ENCODE data around the gene LYPD8. TPM values are rescaled to one million over a fixed set of nuclear protein-coding genes. Genes with fewer than 3 reads are reported as not detected.
"Not testable (repeated sequence)": the region's sequence is repeated elsewhere in the genome, so short reads cannot be mapped to it uniquely, and the experiment has no call there.

The LYPD8 gene, protein sequence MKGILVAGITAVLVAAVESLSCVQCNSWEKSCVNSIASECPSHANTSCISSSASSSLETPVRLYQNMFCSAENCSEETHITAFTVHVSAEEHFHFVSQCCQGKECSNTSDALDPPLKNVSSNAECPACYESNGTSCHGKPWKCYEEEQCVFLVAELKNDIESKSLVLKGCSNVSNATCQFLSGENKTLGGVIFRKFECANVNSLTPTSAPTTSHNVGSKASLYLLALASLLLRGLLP
- not detected for total RNA-seq
- long read RNA-seq = 0 reads

DNA sequence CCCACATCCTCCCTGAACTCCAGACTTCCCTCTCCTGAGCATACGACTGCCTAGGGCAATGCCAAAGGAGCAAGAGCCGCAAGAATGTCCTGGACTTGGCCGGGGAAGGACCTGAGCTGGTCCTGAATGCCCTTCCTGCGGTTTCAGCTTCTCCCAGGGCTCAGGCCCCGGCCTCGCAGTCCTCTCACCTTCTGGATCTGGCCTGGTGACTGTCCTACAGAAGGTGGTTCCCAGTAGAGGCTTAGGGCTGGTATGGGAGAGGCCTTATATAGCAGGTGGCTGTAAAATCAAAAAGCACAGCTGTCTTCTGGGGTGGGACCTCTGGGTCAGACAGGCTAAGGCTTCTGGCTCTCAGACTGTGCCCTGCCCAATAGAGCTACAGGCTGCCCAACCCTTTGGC, at the start of gene LYPD8:
Gene LYPD8, minus strand, starts transcription at position 243 of the 400 bp plus-strand sequence. CDS start 4,678 bp downstream, outside the sequence.
- intact Hi-C loops (cut with DNase I) = no loop called here
- DNase-seq (ENCODE audit: low spot score) = no peak

DNA sequence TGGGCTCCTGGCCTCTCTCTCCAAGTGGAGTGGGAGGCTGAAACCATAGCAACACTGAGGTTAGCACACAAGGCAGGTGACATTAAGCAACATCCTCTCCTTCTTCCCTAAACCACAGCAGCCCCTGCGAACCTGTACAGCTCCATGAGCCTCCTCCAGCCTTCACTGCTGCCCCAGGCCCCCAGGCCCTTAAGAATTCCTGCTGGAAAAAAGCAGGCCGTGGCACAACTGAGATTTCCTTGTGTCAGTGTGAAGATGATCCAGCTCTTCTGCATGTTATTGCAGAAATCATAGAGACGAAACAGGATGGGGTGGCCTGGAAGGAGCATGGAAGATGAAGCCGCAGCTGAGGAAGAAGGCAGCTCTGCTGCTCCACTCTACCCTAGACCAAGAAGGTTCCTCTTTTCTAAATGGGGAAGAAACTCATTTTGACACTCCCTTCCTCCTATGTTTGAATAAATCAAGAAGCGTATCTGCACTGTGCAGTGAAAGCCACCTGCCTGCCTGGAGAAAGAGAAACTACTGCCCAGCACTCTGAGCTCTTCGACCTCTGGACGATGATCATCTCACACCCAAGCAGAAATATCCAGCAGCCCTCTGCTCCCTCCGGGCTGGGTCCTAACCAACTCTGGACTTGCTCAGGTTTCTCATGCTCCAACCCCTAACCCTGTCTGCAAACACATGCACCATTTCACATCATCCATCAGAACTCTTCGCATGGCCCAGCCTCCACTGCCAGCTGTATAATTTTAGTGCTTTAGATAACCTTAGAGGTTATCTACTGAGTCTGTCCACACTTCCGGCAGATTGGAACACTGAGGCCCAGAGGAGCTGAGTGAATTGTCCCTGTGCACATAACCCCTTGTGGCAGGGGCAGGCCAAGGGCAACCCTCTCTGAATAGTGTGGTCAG, 49.5 kb upstream of the LYPD8 start:
- intact Hi-C loops (cut with DNase I) = loop anchor here (5.0 kb wide), 1 partner anchor 103 kb away; the partner anchor contains the start of gene OR14I1
- no peak for DNase-seq (ENCODE audit: low spot score)

DNA sequence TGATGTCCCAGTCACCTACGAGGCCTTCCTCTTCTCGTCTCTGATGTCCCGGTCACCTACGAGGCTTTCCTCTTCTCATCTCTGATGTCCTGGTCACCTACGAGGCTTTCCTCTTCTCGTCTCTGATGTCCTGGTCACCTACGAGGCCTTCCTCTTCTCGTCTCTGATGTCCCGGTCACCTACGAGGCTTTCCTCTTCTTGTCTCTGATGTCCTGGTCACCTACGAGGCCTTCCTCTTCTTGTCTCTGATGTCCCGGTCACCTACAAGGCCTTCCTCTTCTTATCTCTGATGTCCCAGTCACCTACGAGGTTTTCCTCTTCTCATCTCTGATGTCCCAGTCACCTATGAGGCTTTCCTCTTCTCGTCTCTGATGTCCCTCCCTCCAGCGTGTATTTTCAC, 47.9 kb upstream of the LYPD8 start:
- DNase-seq (ENCODE audit: low spot score); intact Hi-C loops (cut with DNase I): not testable (repeated sequence)

DNA sequence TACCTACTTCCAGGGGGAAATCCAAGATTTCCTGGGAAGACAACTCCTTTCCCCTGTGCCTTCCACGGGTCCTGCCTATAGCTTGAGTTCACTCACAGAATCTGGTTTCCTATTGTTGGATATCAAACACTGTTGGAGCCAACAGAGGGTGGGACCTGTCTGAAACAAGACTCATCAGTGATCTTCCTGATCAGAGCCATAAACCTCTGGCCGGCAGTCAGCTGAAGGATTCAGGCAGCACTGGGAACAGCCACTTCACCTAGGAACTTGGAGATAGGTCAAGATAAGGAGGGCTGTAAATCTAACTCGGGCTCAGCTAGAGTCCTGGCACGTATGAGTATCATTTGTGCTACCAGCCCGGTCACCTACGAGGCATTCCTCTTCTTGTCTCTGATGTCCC, 46.9 kb upstream of the LYPD8 start:
- intact Hi-C loops (cut with DNase I) = no loop called here

DNA sequence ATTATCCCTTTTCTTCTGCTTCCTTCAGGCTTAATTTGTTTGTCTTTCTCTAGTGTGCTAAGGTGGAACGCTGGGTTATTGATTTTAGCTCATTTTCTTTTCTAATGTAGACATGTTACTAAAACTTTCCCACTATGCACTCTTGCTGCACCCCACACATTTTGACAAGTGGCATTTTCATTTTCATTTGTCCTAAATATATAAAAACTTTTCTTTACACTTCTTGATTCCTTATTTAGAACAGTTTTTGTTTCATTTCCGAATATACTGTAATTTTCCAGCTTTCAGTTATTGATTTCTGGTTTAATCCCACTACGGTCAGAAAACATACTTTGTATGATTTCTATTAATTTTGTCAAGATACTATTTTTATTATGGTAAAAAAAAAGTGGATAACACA, 44.9 kb upstream of the LYPD8 start:
- no peak for DNase-seq (ENCODE audit: low spot score)
- intact Hi-C loops (cut with DNase I) = no loop called here

More for the DNA sequence above, 46.9 kb upstream of the LYPD8 start:
- DNase-seq (ENCODE audit: low spot score) = no peak

DNA sequence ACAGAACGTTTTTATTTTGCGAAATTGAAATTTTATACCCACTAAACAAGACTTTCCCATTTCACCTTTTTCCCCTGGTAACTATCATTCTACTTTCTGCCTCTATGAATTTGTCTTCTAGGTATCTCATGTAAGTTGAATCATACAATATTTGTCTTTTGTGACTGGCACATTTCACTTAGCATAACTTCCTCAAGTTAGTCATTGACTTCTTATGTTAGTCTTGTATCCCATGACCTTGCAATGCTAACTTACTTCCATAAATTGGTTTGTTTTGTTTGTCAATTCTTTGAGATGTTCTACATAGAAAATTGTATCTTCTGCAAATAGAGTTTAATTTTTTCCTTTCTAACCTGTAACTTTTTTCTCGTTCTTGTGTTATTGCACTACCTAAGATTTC, 43.2 kb upstream of the LYPD8 start:
- intact Hi-C loops (cut with DNase I) = no loop called here
- DNase-seq (ENCODE audit: low spot score) = no peak

DNA sequence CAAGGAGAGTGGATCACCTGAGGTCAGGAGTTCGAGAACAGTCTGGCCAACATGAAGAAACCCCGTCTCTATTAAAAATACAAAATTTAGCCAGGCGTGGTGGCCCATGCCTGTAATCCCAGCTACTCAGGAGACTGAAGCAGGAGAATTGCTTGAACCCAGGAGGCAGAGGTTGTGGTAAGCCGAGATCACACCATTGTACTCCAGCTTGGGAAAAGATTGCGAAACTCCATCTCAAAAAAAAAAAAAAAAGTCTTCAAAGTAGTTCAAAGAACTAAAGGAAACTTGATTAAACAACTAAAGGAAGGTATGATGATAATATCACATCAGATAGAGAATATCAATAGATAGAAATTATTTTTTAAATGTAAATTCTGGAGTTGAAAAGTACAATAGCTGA, 39.1 kb upstream of the LYPD8 start:
- DNase-seq (ENCODE audit: low spot score); intact Hi-C loops (cut with DNase I): not testable (repeated sequence)

DNA sequence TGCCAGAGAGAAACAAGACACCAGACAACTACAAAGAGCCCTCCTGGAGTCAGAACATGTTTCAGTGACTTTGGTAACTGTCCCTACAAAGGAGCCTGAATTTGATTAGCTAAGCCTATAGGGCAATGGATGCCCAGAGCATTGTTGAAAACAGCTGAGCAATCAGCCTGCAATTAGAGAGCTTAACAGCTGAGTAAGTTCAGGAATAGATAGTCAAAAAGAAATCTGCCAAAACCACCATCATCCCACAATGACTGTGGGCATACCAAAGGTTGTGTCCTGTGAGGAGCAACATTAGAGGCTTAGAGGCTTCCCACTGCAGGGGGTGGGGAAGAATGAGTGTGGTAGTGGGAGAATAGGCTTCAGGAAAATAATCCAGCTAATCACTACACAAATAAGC, 38.0 kb upstream of the LYPD8 start:
- no peak for DNase-seq (ENCODE audit: low spot score)
- intact Hi-C loops (cut with DNase I) = no loop called here

DNA sequence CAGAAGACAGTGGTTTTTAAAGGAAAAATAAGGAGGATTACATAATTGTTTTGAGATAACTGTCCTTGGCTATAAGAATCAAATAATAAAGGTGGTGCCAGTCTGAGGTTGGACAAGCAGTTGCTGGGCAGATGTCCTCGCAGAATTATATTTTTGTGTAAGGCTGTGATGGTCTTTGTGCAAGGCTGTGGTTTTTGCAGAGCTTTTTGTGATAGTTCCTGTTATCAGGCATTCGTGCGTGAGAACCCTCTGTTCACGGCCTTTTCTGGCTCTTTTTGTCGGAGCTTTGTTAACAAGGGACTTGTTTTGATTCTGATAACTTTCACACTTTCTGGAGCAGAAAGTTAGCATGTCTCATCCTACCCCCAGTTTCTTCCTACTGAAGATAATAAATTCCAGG, 36.8 kb upstream of the LYPD8 start:
- intact Hi-C loops (cut with DNase I) = no loop called here
- DNase-seq (ENCODE audit: low spot score) = no peak

DNA sequence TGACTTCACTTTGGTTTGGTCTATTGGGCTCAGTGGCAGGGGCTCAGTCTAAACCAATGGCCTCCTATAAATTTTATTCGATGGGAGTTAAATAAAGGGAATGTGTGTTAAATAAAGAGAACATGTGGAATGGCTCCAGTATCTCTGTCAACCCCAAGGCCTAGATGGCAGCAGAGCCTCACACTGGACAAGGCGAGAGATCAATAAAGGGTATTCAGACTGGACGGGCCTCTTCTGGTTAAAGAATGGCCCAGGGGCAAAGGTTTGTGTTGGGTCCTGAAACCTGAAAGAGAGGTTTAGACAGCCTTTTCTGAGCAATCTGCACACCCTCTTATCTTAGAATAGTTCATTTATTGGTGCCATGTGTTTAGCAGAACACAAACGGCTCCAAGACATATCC, 35.5 kb upstream of the LYPD8 start:
- intact Hi-C loops (cut with DNase I) = no loop called here
- no peak for DNase-seq (ENCODE audit: low spot score)

DNA sequence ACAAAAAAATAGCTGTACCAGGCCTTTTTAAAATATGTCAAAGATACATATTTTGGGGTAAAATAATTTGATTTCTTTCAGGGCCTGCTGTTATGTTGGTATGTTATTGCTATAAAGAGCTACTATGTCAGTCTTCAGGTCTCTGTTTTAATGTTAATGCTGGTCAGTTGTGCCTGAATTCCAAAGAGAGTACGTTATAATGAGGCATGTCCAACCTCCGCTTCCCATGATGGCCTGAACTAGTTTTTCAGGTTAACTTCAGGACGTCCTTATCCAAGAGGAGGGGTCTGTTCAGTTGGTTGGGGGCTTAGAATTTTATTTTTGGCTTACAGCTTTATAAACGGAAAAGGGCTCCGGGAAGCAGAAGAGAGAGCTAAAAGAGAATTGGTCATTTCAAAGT, 34.9 kb upstream of the LYPD8 start:
- no peak for DNase-seq (ENCODE audit: low spot score)

DNA sequence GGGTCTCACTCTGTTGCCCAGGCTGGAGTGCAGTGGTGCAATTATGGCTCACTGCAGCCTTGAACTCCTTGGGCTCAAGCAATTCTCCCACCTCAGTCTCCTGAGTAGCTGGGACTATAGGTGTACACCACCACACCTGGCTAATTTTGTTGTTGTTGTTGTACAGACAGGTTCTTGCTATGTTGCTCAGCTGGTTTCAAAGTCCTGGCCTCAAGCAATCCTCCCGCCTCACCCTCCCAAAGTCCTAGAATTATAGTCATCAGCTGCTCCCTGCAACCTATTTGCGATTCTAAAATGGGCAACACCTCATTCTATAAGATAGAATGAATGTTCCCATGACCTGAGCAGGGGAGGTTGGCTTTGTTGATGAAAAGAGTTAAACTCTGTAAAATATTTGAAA, 33.8 kb upstream of the LYPD8 start:
- intact Hi-C loops (cut with DNase I); DNase-seq (ENCODE audit: low spot score): not testable (repeated sequence)

More for the DNA sequence above, 34.9 kb upstream of the LYPD8 start:
- intact Hi-C loops (cut with DNase I) = no loop called here

DNA sequence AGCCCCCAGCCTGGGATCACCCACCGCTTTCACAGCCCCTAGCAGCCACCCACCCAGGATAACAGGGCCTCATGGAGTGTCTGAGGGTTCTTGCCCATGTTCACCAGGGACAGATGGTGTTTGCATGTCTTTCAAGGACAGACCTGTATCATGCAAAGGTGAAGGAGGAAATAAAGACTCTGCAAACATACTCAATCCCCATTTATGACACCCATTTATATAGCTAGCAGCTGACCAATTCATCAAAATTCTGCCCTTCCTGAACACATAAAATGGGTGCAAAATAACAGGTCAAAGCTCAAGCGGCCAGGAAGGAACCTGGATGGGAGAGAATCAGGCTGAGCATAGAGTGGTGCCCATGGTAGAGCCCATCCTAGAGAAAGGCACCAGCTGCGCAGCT, 32.8 kb upstream of the LYPD8 start:
- intact Hi-C loops (cut with DNase I) = no loop called here
- DNase-seq (ENCODE audit: low spot score) = no peak

DNA sequence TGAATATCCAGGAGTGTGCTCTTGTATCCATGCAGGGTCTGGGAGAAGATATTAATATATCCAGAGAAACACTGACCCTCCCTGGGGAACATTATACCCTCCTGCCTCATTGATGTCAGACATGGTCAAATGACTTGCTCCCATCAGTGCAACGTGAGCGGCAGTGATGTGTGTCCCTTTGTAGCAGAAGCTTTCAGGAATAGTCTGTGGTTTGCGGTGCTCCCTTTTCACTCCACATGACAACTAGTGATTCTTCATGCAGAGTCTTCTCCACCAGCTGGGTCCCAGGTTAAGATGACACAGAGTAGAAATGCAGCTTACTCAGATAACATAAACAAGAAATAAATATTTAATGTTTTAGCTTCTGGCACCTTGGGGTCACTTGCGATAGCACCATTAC, 31.9 kb upstream of the LYPD8 start:
- DNase-seq (ENCODE audit: low spot score) = no peak
- intact Hi-C loops (cut with DNase I) = no loop called here

DNA sequence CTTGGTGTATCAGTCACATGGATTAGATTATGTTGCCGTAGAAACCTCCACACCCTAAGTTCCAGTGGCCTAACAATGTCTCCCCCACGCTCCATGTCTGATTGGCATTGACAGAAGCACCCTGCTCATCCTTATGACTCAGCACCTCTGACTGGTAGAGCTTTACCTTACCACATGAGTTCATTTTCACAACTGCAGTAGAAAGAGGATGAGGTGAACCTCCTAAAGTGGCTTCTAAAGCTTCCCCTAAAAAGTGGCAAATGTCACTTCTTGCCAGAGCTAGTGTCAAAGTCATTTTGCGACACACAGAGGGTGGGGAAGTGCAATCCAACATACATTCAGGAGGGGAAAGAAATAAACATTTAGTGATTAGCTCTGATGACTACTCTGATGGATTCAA, 30.6 kb upstream of the LYPD8 start:
- DNase-seq (ENCODE audit: low spot score) = no peak
- intact Hi-C loops (cut with DNase I) = no loop called here

DNA sequence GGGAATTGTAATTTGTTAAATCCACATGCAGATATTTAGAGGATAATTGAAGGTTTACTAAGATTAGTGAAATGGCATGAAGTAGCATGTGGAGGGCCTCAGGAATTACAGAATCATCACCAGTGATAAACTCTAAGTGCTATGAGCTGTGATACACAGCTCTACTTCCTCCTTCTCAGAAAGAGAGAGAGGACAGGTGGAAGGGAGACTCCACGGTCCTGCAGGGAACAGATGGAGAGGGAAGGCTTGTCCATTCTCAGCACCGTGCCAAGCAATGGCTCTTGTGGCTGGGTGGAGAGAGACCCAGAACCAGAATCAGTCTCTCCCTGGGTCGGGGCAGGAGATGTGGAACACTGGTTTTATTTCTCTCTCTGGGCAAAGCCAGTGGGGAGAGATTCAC, 27.8 kb upstream of the LYPD8 start:
- no peak for DNase-seq (ENCODE audit: low spot score)
- intact Hi-C loops (cut with DNase I) = no loop called here

DNA sequence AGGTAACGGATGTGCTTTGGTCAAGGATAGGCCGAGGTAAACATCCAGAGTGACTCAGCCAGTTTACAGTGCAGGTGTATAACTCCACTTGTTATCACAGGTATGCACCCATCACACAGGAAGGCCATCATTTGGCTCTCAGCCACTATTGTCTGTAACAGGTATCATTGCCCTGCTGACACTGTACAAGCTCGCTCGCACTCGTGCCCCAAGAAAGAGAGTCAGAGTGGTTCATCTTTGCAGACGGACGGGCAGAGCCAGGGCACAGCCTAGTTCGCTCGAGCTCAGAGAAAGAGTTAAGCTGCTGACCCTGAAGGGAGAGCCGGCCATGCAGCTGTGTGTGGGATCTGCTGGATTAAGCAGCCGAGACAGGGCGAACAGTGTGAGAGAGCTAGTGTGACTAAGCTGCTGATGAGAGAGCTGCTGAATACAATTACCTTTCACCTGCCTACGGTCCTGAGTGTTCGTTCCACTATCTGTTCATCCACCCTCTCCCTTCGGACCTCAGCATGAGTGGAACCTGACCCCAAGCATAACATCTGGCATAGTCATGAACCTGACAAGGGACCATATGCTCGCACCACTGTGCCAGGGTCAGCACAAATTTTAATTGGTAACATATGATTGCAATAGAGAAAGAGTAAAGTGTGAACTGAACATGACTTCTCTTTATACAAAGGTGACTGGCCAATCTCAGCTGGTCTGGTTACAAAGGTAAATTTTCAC, 27.0 kb upstream of the LYPD8 start:
- intact Hi-C loops (cut with DNase I) = no loop called here
- DNase-seq (ENCODE audit: low spot score) = no peak

DNA sequence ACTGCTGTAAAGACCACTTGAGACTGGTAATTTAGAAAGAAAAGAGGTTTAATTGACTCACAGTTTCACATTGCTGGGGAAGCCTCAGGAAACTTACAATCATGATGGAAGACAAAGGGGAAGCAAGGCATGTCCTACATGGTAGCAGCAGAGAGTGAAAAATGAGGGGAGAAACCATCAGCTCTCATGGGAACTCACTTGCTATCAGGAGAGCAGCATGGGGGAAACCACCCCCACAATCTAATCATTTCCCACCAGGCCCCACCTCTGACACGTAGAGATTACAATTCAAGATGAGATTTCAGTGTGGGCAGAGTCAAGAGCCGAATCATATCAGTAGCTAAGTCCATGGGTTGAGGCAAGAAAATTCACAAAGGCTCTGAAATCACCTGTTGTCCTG, 23.8 kb upstream of the LYPD8 start:
- intact Hi-C loops (cut with DNase I) = no loop called here
- DNase-seq (ENCODE audit: low spot score) = no peak

DNA sequence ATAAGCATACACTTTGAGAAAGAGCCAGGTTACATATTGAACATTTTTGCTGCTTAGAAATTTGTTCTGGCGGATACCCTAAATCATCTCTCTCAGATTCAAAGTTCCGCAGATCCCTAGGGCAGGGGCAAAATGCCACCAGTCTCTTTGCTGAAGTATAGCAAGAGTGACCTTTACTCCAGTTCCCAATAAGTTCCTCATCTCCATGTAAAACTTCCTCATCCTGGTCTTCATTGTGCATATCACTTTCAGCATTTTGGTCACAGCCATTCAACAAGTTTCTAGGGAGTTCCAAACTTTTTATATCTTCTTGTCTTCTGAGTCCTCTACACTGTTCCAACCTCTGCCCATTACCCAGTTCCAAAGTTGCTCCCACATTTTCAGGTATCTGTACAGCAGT, 23.3 kb upstream of the LYPD8 start:
- intact Hi-C loops (cut with DNase I) = no loop called here
- no peak for DNase-seq (ENCODE audit: low spot score)

DNA sequence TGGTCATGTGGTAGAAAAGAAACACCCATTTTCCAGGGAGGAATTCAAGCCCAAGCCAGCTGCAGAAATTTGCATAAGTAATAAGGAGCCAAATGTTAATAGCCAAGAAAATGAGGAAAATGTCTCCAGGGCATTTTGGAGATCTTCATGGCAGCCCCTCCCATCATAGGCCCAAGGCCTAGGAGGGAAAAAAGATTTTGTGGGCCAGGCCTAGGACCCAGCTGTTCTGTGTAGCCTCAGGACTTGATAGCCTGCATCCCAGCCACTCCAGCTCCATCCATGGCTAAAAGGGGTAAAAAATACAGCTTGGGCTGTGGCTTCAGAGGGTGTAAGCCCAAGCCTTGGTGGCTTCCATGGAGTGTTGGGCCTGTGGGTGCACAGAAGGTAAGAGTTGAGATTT, 21.4 kb upstream of the LYPD8 start:
- DNase-seq (ENCODE audit: low spot score) = no peak
- intact Hi-C loops (cut with DNase I) = no loop called here

Measured in cardiac septum (tissue), 1 donor.